Liver (tissue), 9 donors: ENCODE measurements around the gene TRIM9. TPM values are rescaled to one million over a fixed set of nuclear protein-coding genes. Genes with fewer than 3 reads are reported as not detected.

Experiments
- DNase-seq: peaks from one replicate; pipeline ENCODE4 v3.0.0-alpha.2; 2017; ENCODE audit warnings: low spot score
- H3K27ac ChIP-seq, 2 donors: one replicate each; pipeline ENCODE4 v1.7.0; 2013; ENCODE audit warnings: inconsistent platforms in 2 of 2, low read length in 2 of 2, control low read depth in 1 of 2, low read depth in 1 of 2, mild to moderate bottlenecking in 1 of 2
- H3K27me3 ChIP-seq, 4 donors: one replicate each; pipeline versions ENCODE4 v1.6.1 to v1.7.0; 2013; ENCODE audit warnings: low read length in 3 of 4, inconsistent platforms in 1 of 4, mild to moderate bottlenecking in 1 of 4, moderate library complexity in 1 of 4; ENCODE audit not compliant: control insufficient read depth in 4 of 4, insufficient read depth in 4 of 4
- H3K36me3 ChIP-seq, 4 donors: one replicate each; pipeline versions ENCODE4 v1.6.1 to v1.7.0; 2013; ENCODE audit warnings: low read length in 3 of 4, mild to moderate bottlenecking in 3 of 4, low read depth in 1 of 4, moderate library complexity in 1 of 4; ENCODE audit not compliant: control insufficient read depth in 4 of 4, insufficient read depth in 3 of 4
- H3K4me1 ChIP-seq, 4 donors: one replicate each; pipeline versions ENCODE4 v1.6.1 to v1.7.0; 2013; ENCODE audit warnings: low read length in 3 of 4, mild to moderate bottlenecking in 3 of 4, moderate library complexity in 1 of 4; ENCODE audit not compliant: control insufficient read depth in 4 of 4, insufficient read depth in 4 of 4
- H3K4me3 ChIP-seq, 3 donors: one replicate each; pipeline versions ENCODE4 v1.6.1 to v1.7.0; 2013; ENCODE audit warnings: low read length in 3 of 3, control low read depth in 1 of 3, low read depth in 1 of 3, mild to moderate bottlenecking in 1 of 3
- H3K9ac ChIP-seq, 2 donors: one replicate each; pipeline ENCODE4 v1.7.0; 2013; ENCODE audit warnings: low read length in 2 of 2, mild to moderate bottlenecking in 2 of 2, moderate library complexity in 2 of 2, control low read depth in 1 of 2, low read depth in 1 of 2
- H3K9me3 ChIP-seq, 4 donors: one replicate each; pipeline versions ENCODE4 v1.6.1 to v1.7.0; 2013; ENCODE audit warnings: low read length in 3 of 4; ENCODE audit not compliant: control insufficient read depth in 4 of 4
- ATF3 ChIP-seq: IDR thresholded peaks from 2 replicates; pipeline ENCODE4 v1.6.1; 2016; ENCODE audit warnings: antibody characterized with exemption
- CTCF ChIP-seq: fragments of 150-350 bp; IDR thresholded peaks from 2 replicates; pipeline ENCODE4 v1.5.1; 2017; ENCODE audit warnings: improper control_type of control experiment, low read depth, low read length; ENCODE audit not compliant: missing input control
- EGR1 ChIP-seq, 2 donors: IDR thresholded peaks; 2 replicates each; pipeline ENCODE4 v1.6.1; 2016 to 2018; ENCODE audit warnings: antibody characterized with exemption in 2 of 2, low read depth in 2 of 2
- FOXA1 ChIP-seq: IDR thresholded peaks from 2 replicates; pipeline ENCODE4 v1.6.1; 2016; ENCODE audit warnings: antibody characterized with exemption
- FOXA2 ChIP-seq: IDR thresholded peaks from 2 replicates; pipeline ENCODE4 v1.6.1; 2016; ENCODE audit warnings: antibody characterized with exemption
- GABPA ChIP-seq, 2 donors: IDR thresholded peaks in 1 of 2; conservative IDR thresholded peaks in 1 of 2; 2 replicates each; pipeline ENCODE4 v1.6.1; 2016; ENCODE audit warnings: antibody characterized with exemption in 2 of 2, mild to moderate bottlenecking in 1 of 2, moderate library complexity in 1 of 2
- HNF4A ChIP-seq, 2 donors: conservative IDR thresholded peaks; 2 replicates each; pipeline ENCODE4 v1.6.1; 2016; ENCODE audit warnings: antibody characterized with exemption in 2 of 2, mild to moderate bottlenecking in 2 of 2
- HNF4G ChIP-seq: IDR thresholded peaks from 2 replicates; pipeline ENCODE4 v1.6.1; 2016; ENCODE audit warnings: antibody characterized with exemption
- JUND ChIP-seq, 2 donors: IDR thresholded peaks; 2 replicates each; pipeline ENCODE4 v1.6.1; 2016; ENCODE audit warnings: antibody characterized with exemption in 2 of 2
- MAX ChIP-seq: IDR thresholded peaks from 2 replicates; pipeline ENCODE4 v1.6.1; 2016; ENCODE audit warnings: antibody characterized with exemption
- RAD21 ChIP-seq, 2 donors: IDR thresholded peaks; 2 replicates each; pipeline ENCODE4 v1.6.1; 2016; ENCODE audit warnings: antibody characterized with exemption in 2 of 2, mild to moderate bottlenecking in 2 of 2
- REST ChIP-seq: IDR thresholded peaks from 2 replicates; pipeline ENCODE4 v1.6.1; 2016; ENCODE audit warnings: antibody characterized with exemption, mild to moderate bottlenecking
- RXRA ChIP-seq, 2 donors: IDR thresholded peaks; 2 replicates each; pipeline ENCODE4 v1.6.1; 2017 to 2018; ENCODE audit warnings: antibody characterized with exemption in 2 of 2, mild to moderate bottlenecking in 1 of 2
- SP1 ChIP-seq: IDR thresholded peaks from 2 replicates; pipeline ENCODE4 v1.6.1; 2018; ENCODE audit warnings: antibody characterized with exemption, mild to moderate bottlenecking
- TAF1 ChIP-seq: conservative IDR thresholded peaks from 2 replicates; pipeline ENCODE4 v1.6.1; 2016; ENCODE audit warnings: antibody characterized with exemption, mild to moderate bottlenecking
- ZBTB33 ChIP-seq: IDR thresholded peaks from 2 replicates; pipeline ENCODE4 v1.6.1; 2016; ENCODE audit warnings: antibody characterized with exemption
- WGBS: extraction: QIAGEN DNeasy Blood & Tissue Kit; methylation state at CpG from one replicate; pipeline ENCODE4 v1.1.7; 2013; 5-methylcytosine and 5-hydroxymethylcytosine counted together
- polyA plus RNA-seq, 2 donors: library from polyadenylated mRNA; stranded (reverse) in 1 of 2; unstranded in 1 of 2; fragments of 200-250 nt in 1 of 2; fragments of >200 nt in 1 of 2; fragmentation: Nextera tagmentation in 1 of 2; extraction: Ambion mirVana in 1 of 2; gene quantifications; one replicate each; pipeline versions ENCODE4 v1.2.1 to v1.2.3, GENCODE V29; 2013 to 2015
- total RNA-seq, 2 donors: library from RNA; depleted of rRNA; stranded (reverse); fragments of >200 nt; gene quantifications; one replicate each; pipeline ENCODE4 v1.2.3, GENCODE V29; 2014
- donor health status: healthy.
- donor health status: healthy.
- donor health status: healthy.
- donor health status: healthy.
- donor health status: healthy.

TRIM9 gene
- total and polyA plus RNA-seq, 4 donors, result 0.09 to 1.6 (median 0.18) TPM

GRCh38 chr14:51129130-51129529, 34.2 kb upstream of the TRIM9 start:
- no peak overlapping the region for H3K4me3 ChIP-seq
- no peaks in the 10 kb centered on the region for H3K27me3 ChIP-seq
- no peak overlapping the region for H3K9ac ChIP-seq
- H3K4me1 ChIP-seq, result no peaks in the 10 kb centered on the region
- 87% methylated on average over 4 of the region's 4 CpGs for WGBS
- no peak overlapping the region for H3K27ac ChIP-seq
- no peak for DNase-seq
- no peaks in the 10 kb centered on the region for H3K36me3 ChIP-seq
- no peaks in the 10 kb centered on the region for H3K9me3 ChIP-seq
- no peak for TF ChIP-seq ZBTB33
- no peak for TF ChIP-seq GABPA (IDR thresholded peaks at IDR 0.05 in 1 of 2, conservative IDR thresholded peaks at IDR 0.05 in 1 of 2)
- no peak for TF ChIP-seq ATF3
- no peak for TF ChIP-seq HNF4G
- TF ChIP-seq JUND (IDR thresholded peaks at IDR 0.05), result no peak
- TF ChIP-seq MAX, result no peak
- no peak for TF ChIP-seq EGR1 (IDR thresholded peaks at IDR 0.05; ENCODE audit: low read depth in 2 of 2)
- TF ChIP-seq CTCF, result no peak
- TF ChIP-seq TAF1, result no peak
- TF ChIP-seq REST, result no peak
- TF ChIP-seq FOXA2, result no peak
- no peak for TF ChIP-seq RAD21 (IDR thresholded peaks at IDR 0.05)
- TF ChIP-seq FOXA1, result no peak
- no peak for TF ChIP-seq HNF4A (conservative IDR thresholded peaks at IDR 0.05)

GRCh38 chr14:51124029-51124428, 29.1 kb upstream of the TRIM9 start:
- Histone ChIP-seq H3K4me3 (no peak overlapping the region), H3K9ac (no peak overlapping the region), H3K27ac (no peak overlapping the region), H3K4me1 (no peaks in the 10 kb centered on the region), H3K27me3 (no peaks in the 10 kb centered on the region), H3K9me3 (no peaks in the 10 kb centered on the region), H3K36me3 (no peaks in the 10 kb centered on the region)
- DNase-seq, result no peak
- TF ChIP-seq SP1, result no peak
- no peak for TF ChIP-seq CTCF
- no peak for TF ChIP-seq RXRA (IDR thresholded peaks at IDR 0.05)
- TF ChIP-seq FOXA2, result no peak
- no peak for TF ChIP-seq HNF4G
- TF ChIP-seq FOXA1, result no peak
- no peak for TF ChIP-seq EGR1 (IDR thresholded peaks at IDR 0.05; ENCODE audit: low read depth in 2 of 2)
- WGBS, result 96% methylated on average over 5 of the region's 5 CpGs
